GM12873 (cell line): Measurements from ENCODE around the gene TMEM14B.

ENCODE experiments used
- CTCF ChIP-seq: IDR thresholded peaks from 2 replicates; pipeline ENCODE4 v1.5.1; 2012; ENCODE audit warnings: low read depth, mild to moderate bottlenecking, moderate library complexity, low read length, control low read depth; ENCODE audit not compliant: insufficient read depth; ENCODE audit errors: missing control alignments

The TMEM14B gene

DNA sequence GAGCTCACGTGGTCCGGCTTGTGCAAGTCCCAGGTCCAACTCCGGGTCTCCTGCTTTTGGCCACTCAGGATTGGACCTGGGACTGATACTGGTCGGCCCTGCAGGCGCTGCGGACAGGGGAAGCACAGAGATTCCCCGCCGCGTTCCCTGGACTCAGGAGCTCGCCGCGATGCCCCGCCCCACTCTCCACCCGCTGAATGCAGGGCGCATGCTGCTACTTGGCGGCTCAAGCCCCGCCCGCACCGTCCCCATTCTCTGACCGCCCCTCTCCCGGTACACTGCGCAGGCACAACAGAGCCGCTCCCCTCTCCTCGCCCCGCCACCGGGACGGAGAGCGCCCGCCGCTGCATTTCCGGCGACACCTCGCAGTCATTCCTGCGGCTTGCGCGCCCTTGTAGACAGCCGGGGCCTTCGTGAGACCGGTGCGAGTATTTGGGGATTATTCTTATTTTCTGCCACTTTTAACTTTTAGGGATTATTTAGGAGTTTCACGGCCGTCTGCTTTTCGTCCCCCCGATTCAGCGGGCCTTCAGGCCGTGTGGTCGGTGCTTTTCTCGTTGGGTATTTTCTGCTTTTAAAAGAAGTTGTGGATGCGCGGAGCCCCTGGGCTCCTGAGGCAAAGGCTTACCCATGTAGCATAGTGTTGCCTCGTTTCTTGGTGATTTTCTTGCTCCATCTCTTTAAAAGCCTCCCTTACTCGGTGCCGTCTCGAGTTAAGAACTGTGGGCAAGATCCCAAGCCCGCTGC is 24.6 kb upstream of the TMEM14B start, which contains the start of gene TMEM14C:
Gene TMEM14C, plus strand, starts transcription at position 251 of the 747 bp plus-strand sequence. CDS start 1,544 bp downstream, outside the sequence.
- no peak for TF ChIP-seq CTCF

GRCh38 chr6:10723567-10723881 is 24.1 kb upstream of the TMEM14B start:
- TF ChIP-seq CTCF = no peak

GRCh38 chr6:10725044-10725443 is 22.6 kb upstream of the TMEM14B start:
- TF ChIP-seq CTCF = no peak

DNA sequence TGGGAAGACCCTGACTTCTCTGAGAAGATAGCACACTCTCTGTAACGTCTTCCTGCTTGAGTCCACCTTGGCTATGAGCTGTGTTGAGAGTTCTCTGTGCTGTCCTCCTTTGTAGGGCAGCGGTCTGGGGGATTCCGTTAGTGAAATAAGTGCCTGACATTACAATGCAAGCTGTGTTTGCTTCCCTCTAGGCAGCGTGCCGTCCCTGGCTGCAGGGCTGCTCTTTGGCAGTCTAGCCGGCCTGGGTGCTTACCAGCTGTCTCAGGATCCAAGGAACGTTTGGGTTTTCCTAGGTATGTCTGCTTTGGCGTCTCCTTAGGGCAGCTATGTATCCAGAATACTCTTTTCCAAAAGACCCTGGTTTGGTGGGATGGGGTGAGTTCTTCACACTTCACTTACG is 21.9 kb upstream of the TMEM14B start:
- no peak for TF ChIP-seq CTCF

GRCh38 chr6:10730254-10730653 is 17.4 kb upstream of the TMEM14B start:
- TF ChIP-seq CTCF = no peak

- TF ChIP-seq CTCF = no peak
These were observed 14.4 kb upstream of the TMEM14B start for GRCh38 chr6:10733151-10733715.

DNA sequence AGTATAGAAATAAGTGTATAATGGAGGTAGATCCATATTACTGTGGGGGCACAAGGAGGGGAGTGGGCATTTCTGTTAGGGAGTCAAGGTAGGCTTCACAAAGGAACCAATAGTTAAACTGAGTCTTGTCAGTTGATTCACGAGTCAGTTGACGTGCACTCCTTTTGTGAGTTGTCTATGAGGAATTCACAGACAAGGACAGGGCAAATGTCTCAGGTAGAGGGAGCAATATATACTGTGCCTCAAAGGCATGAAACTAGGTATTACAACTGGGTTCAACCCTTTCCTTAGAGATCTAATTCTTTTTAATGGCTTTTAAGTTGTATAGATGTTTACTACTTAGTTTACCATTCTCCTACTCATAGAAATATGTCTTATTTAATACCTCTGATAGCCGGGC is 13.7 kb upstream of the TMEM14B start:
- no peak for TF ChIP-seq CTCF
